ENCODE results near the gene HSD17B12.

Gene HSD17B12

GRCh38 chr11:43834286-43834685, 153.7 kb downstream of the HSD17B12 start:
- no peak for DNase-seq
- in situ Hi-C loops (cut with MboI; ENCODE audit: low pct_unique_long_range_greater_than_20kb, low sequenced_read_pairs), result no loop called here

- no peak for DNase-seq
- in situ Hi-C loops (cut with MboI; ENCODE audit: low pct_unique_long_range_greater_than_20kb, low sequenced_read_pairs), result no loop called here
Observed at GRCh38 chr11:43835104-43835503, 154.6 kb downstream of the HSD17B12 start.

GRCh38 chr11:43837879-43838278, 157.3 kb downstream of the HSD17B12 start:
- in situ Hi-C loops (cut with MboI; ENCODE audit: low pct_unique_long_range_greater_than_20kb, low sequenced_read_pairs), result no loop called here
- DNase-seq, result no peak

- in situ Hi-C loops (cut with MboI; ENCODE audit: low pct_unique_long_range_greater_than_20kb, low sequenced_read_pairs), result no loop called here
- DNase-seq, result no peak
Observed at GRCh38 chr11:43842021-43842420, 161.5 kb downstream of the HSD17B12 start.

GRCh38 chr11:43845816-43846215, 165.3 kb downstream of the HSD17B12 start:
- in situ Hi-C loops (cut with MboI; ENCODE audit: low pct_unique_long_range_greater_than_20kb, low sequenced_read_pairs), result no loop called here
- DNase-seq, result no peak

- in situ Hi-C loops (cut with MboI; ENCODE audit: low pct_unique_long_range_greater_than_20kb, low sequenced_read_pairs), result no loop called here
Observed at GRCh38 chr11:43852057-43852636, 171.6 kb downstream of the HSD17B12 start.

GRCh38 chr11:43853781-43854180, 173.2 kb downstream of the HSD17B12 start:
- no peak for DNase-seq
- in situ Hi-C loops (cut with MboI; ENCODE audit: low pct_unique_long_range_greater_than_20kb, low sequenced_read_pairs), result no loop called here

More at GRCh38 chr11:43852057-43852636, 171.6 kb downstream of the HSD17B12 start:
- DNase-seq, result peak; percentile 69

- DNase-seq, result no peak
- in situ Hi-C loops (cut with MboI; ENCODE audit: low pct_unique_long_range_greater_than_20kb, low sequenced_read_pairs), result no loop called here
Observed at GRCh38 chr11:43856993-43857392, 176.5 kb downstream of the HSD17B12 start.

GRCh38 chr11:43861141-43861540, 180.6 kb downstream of the HSD17B12 start:
- DNase-seq, result no peak
- in situ Hi-C loops (cut with MboI; ENCODE audit: low pct_unique_long_range_greater_than_20kb, low sequenced_read_pairs), result no loop called here

- in situ Hi-C loops (cut with MboI; ENCODE audit: low pct_unique_long_range_greater_than_20kb, low sequenced_read_pairs), result no loop called here
- DNase-seq, result no peak
Observed at GRCh38 chr11:43866520-43866919, 186.0 kb downstream of the HSD17B12 start.

- in situ Hi-C loops (cut with MboI; ENCODE audit: low pct_unique_long_range_greater_than_20kb, low sequenced_read_pairs), result no loop called here
Observed at GRCh38 chr11:43866969-43867368, 186.4 kb downstream of the HSD17B12 start.

GRCh38 chr11:43868852-43869567, 188.5 kb downstream of the HSD17B12 start:
- peak; percentile 95 for DNase-seq

More at GRCh38 chr11:43866969-43867368, 186.4 kb downstream of the HSD17B12 start:
- DNase-seq, result no peak

GRCh38 chr11:43871051-43871450, 190.5 kb downstream of the HSD17B12 start:
- in situ Hi-C loops (cut with MboI; ENCODE audit: low pct_unique_long_range_greater_than_20kb, low sequenced_read_pairs), result no loop called here
- DNase-seq, result no peak

More at GRCh38 chr11:43868852-43869567, 188.5 kb downstream of the HSD17B12 start:
- in situ Hi-C loops (cut with MboI; ENCODE audit: low pct_unique_long_range_greater_than_20kb, low sequenced_read_pairs), result no loop called here

GRCh38 chr11:43872995-43873394, 192.5 kb downstream of the HSD17B12 start:
- in situ Hi-C loops (cut with MboI; ENCODE audit: low pct_unique_long_range_greater_than_20kb, low sequenced_read_pairs), result no loop called here
- no peak for DNase-seq

- DNase-seq, result no peak
- in situ Hi-C loops (cut with MboI; ENCODE audit: low pct_unique_long_range_greater_than_20kb, low sequenced_read_pairs), result no loop called here
Observed at GRCh38 chr11:43874078-43874477, 193.5 kb downstream of the HSD17B12 start.

GRCh38 chr11:43874738-43875137, 194.2 kb downstream of the HSD17B12 start:
- no peak for DNase-seq
- in situ Hi-C loops (cut with MboI; ENCODE audit: low pct_unique_long_range_greater_than_20kb, low sequenced_read_pairs), result no loop called here

GRCh38 chr11:43879789-43880639, 199.5 kb downstream of the HSD17B12 start:
- in situ Hi-C loops (cut with MboI; ENCODE audit: low pct_unique_long_range_greater_than_20kb, low sequenced_read_pairs), result no loop called here
- no peak for DNase-seq

GRCh38 chr11:43880640-43881159, 200.2 kb downstream of the HSD17B12 start, which contains the start of gene ALKBH3:
TSS of gene ALKBH3 (plus strand) at chr11:43880831. CDS start at chr11:43882653, 1,822 bp downstream.
- DNase-seq, result peak; percentile 95
- in situ Hi-C loops (cut with MboI; ENCODE audit: low pct_unique_long_range_greater_than_20kb, low sequenced_read_pairs), result no loop called here

GRCh38 chr11:43892851-43893250, 212.3 kb downstream of the HSD17B12 start:
- no peak for DNase-seq
- in situ Hi-C loops (cut with MboI; ENCODE audit: low pct_unique_long_range_greater_than_20kb, low sequenced_read_pairs), result no loop called here

- in situ Hi-C loops (cut with MboI; ENCODE audit: low pct_unique_long_range_greater_than_20kb, low sequenced_read_pairs), result no loop called here
- no peak for DNase-seq
Observed at GRCh38 chr11:43894546-43894945, 214.0 kb downstream of the HSD17B12 start.
